Measurements from ENCODE around the gene PATE3. TPM values are rescaled to one million over a fixed set of nuclear protein-coding genes. Genes with fewer than 3 reads are reported as not detected.

Gene PATE3
- total and polyA plus RNA-seq, 2 of the 4 experiments (the other 2 are of a cell fraction) = not detected

DNA sequence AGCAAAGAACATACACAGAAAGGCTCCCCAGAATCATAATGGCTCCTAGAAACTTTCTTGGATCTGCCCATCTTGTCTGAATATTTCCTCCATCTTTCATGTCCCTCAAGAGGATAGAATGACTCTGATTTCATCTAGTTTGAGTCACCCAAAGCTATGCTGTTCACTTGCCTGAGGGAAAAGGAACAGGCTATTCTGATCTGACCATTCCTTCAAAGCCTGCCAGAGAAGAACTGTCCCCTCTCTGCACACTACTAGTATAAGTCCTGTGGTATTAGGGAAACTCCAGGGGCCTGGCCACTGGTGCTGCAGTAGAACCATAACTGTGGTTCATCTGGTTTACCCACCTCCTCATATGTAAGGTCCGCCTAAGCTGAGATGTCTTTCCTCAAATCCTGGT lies 44.2 kb upstream of the PATE3 start:
- WGBS, 2 experiments (ENCODE audit: extremely low coverage in 2 of 2, insufficient read length in 1 of 2) = no CpG with 5 or more reads among the region's 1 CpG
- no peak overlapping the region for H3K4ac ChIP-seq (ENCODE audit: low read depth, low read length)
- H2BK20ac ChIP-seq (ENCODE audit: low read depth, low read length) = no peak overlapping the region
- intact Hi-C loops (cut with micrococcal nuclease) = no loop called here
- H3K79me1 ChIP-seq (ENCODE audit: low read depth in 1 of 2, low read length in 2 of 2) = no peaks in the 10 kb centered on the region
- no TSS peak for BruUV-seq (replicated peaks)
- no peak overlapping the region for H2BK5ac ChIP-seq (ENCODE audit: low read depth, low read length, poor library complexity, severe bottlenecking)
- no peak overlapping the region for H3K9ac ChIP-seq (ENCODE audit: low read depth, low read length)
- no peaks in the 10 kb centered on the region for H3K4me1 ChIP-seq (ENCODE audit: control insufficient read depth, insufficient read depth, low read length)
- H3K9me3 ChIP-seq (ENCODE audit: control insufficient read depth, insufficient read depth, low read length) = no peaks in the 10 kb centered on the region
- H3K23ac ChIP-seq (ENCODE audit: low read depth, low read length) = no peak overlapping the region
- no peak overlapping the region for H3K4me2 ChIP-seq (ENCODE audit: low read depth, low read length)
- H2AFZ ChIP-seq (replicated peaks; ENCODE audit: low read length, poor library complexity) = no peak overlapping the region
- H4K91ac ChIP-seq (ENCODE audit: insufficient read depth, low read depth, low read length) = no peak overlapping the region
- no peak overlapping the region for H4K8ac ChIP-seq (ENCODE audit: low read depth in 2 of 2, low read length in 2 of 2)
- no peak overlapping the region for H3K14ac ChIP-seq (replicated peaks; ENCODE audit: low read depth, low read length)
- no peak overlapping the region for H2AK5ac ChIP-seq (ENCODE audit: low read depth, low read length)
- TF ChIP-seq MAZ (IDR thresholded peaks at IDR 0.05; ENCODE audit: borderline replicate concordance, low read depth, low read length) = no peak
- no peak for TF ChIP-seq POLR2A (IDR thresholded peaks at IDR 0.05; ENCODE audit: low read depth, low read length)
- TF ChIP-seq CHD1 (IDR thresholded peaks at IDR 0.05; ENCODE audit: low read depth, low read length) = no peak
- TF ChIP-seq RFX5 (IDR thresholded peaks at IDR 0.05; ENCODE audit: low read depth, low read length) = no peak
- TF ChIP-seq CEBPB (IDR thresholded peaks at IDR 0.05; ENCODE audit: low read depth, low read length) = no peak
- TF ChIP-seq MAFK (IDR thresholded peaks at IDR 0.05; ENCODE audit: low read depth, low read length) = no peak
- TF ChIP-seq, protein P1, sequence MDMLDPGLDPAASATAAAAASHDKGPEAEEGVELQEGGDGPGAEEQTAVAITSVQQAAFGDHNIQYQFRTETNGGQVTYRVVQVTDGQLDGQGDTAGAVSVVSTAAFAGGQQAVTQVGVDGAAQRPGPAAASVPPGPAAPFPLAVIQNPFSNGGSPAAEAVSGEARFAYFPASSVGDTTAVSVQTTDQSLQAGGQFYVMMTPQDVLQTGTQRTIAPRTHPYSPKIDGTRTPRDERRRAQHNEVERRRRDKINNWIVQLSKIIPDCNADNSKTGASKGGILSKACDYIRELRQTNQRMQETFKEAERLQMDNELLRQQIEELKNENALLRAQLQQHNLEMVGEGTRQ (IDR thresholded peaks at IDR 0.05; ENCODE audit: low read depth, low read length) = no peak
- TF ChIP-seq, protein P2, sequence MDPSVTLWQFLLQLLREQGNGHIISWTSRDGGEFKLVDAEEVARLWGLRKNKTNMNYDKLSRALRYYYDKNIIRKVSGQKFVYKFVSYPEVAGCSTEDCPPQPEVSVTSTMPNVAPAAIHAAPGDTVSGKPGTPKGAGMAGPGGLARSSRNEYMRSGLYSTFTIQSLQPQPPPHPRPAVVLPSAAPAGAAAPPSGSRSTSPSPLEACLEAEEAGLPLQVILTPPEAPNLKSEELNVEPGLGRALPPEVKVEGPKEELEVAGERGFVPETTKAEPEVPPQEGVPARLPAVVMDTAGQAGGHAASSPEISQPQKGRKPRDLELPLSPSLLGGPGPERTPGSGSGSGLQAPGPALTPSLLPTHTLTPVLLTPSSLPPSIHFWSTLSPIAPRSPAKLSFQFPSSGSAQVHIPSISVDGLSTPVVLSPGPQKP (IDR thresholded peaks at IDR 0.05; ENCODE audit: borderline replicate concordance, low read depth, low read length) = no peak
- no peak for TF ChIP-seq SMC3 (IDR thresholded peaks at IDR 0.05; ENCODE audit: low read depth, low read length)
- TF ChIP-seq, protein P3, sequence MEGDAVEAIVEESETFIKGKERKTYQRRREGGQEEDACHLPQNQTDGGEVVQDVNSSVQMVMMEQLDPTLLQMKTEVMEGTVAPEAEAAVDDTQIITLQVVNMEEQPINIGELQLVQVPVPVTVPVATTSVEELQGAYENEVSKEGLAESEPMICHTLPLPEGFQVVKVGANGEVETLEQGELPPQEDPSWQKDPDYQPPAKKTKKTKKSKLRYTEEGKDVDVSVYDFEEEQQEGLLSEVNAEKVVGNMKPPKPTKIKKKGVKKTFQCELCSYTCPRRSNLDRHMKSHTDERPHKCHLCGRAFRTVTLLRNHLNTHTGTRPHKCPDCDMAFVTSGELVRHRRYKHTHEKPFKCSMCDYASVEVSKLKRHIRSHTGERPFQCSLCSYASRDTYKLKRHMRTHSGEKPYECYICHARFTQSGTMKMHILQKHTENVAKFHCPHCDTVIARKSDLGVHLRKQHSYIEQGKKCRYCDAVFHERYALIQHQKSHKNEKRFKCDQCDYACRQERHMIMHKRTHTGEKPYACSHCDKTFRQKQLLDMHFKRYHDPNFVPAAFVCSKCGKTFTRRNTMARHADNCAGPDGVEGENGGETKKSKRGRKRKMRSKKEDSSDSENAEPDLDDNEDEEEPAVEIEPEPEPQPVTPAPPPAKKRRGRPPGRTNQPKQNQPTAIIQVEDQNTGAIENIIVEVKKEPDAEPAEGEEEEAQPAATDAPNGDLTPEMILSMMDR (conservative IDR thresholded peaks at IDR 0.05; ENCODE audit: low read depth, low read length) = no peak
- TF ChIP-seq RCOR1 (IDR thresholded peaks at IDR 0.05; ENCODE audit: insufficient replicate concordance, low read length) = no peak
- TF ChIP-seq FOS (IDR thresholded peaks at IDR 0.05; ENCODE audit: low read depth, low read length) = no peak
- no peak for TF ChIP-seq RAD21 (IDR thresholded peaks at IDR 0.05; ENCODE audit: low read length)
- no peak overlapping the region for H4K5ac ChIP-seq (ENCODE audit: low read depth, low read length)
- ChIA-PET CTCF (no interaction called here), POLR2A (ENCODE audit: unreplicated experiment) (no interaction called here)
- ATAC-seq (ENCODE audit: low read depth) (no peak), DNase-seq (no peak)
- no peaks in the 10 kb centered on the region for H4K20me1 ChIP-seq (ENCODE audit: insufficient read depth, low read length)
- no peak overlapping the region for H2BK120ac ChIP-seq (ENCODE audit: low read depth, low read length)
- no peaks in the 10 kb centered on the region for H3K36me3 ChIP-seq (ENCODE audit: control insufficient read depth, insufficient read depth, low read length)
- H3K27me3 ChIP-seq (ENCODE audit: control insufficient read depth, insufficient read depth, low read length) = peaks cover 1% of the 10 kb centered on the region; the same call in 1 of the 2 replicates
- H2BK15ac ChIP-seq (ENCODE audit: low read depth, low read length) = no peak overlapping the region
- H3K9me1 ChIP-seq (ENCODE audit: insufficient read depth, low read length) = no peaks in the 10 kb centered on the region
- no peak overlapping the region for H3K27ac ChIP-seq (ENCODE audit: insufficient read depth, low read length)
- dilution Hi-C loops (cut with HindIII; ENCODE audit: low sequenced_read_pairs, unreplicated experiment) = no loop called here
- in situ Hi-C loops (cut with MboI; ENCODE audit: low sequenced_read_pairs) = no loop called here
- no peak overlapping the region for H3K56ac ChIP-seq (ENCODE audit: extremely low read depth, insufficient read depth, low read length)
- H3K4me3 ChIP-seq (ENCODE audit: insufficient read depth, low read depth, low read length) = no peak overlapping the region
- H2AK9ac ChIP-seq (replicated peaks; ENCODE audit: low read depth, low read length, poor library complexity) = no peak overlapping the region
- H3K18ac ChIP-seq (ENCODE audit: low read depth, low read length) = no peak overlapping the region
